ENCODE data around the gene SNTG2.

DNA sequence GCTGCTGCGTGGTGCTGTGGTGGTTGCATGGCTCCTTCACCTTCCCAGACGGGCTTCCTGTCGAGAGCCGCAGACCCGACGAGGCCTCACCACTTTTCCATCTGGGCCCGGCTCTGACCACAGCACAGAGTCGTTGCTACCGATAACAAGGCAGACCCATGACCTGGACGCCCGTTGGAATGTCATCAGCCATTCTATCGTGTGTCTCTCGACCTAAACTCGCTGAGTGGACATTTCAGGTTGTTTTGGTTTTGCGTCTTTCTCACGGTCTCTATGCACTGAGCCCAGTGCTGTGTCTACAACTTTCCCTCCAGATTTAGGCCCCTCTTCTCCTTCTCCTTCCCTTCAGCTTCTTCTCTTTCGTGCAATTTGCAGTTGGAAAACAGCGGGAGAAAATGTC, 257.9 kb downstream of the SNTG2 start:
- TF ChIP-seq CTCF (IDR thresholded peaks at IDR 0.05) (no peak), POLR2A (IDR thresholded peaks at IDR 0.05) (no peak)

All from esophagus squamous epithelium (tissue), 4 donors.